BLaER1 (cell line): ENCODE data around the gene CES5A.
"Not testable (repeated sequence)": the region's sequence is repeated elsewhere in the genome, so short reads cannot be mapped to it uniquely, and the experiment has no call there.

Experiments
- H3K27ac ChIP-seq: shearing (Covaris generic); formaldehyde crosslinking; 2 replicates; pipeline ENCODE4 v1.8.1; 2022
- H3K27me3 ChIP-seq: shearing (Covaris generic); formaldehyde crosslinking; 2 replicates; pipeline ENCODE4 v1.8.1; 2022
- H3K36me3 ChIP-seq: shearing (Covaris generic); formaldehyde crosslinking; 2 replicates; pipeline ENCODE4 v1.8.1; 2022
- H3K4me1 ChIP-seq: shearing (Covaris generic); formaldehyde crosslinking; 2 replicates; pipeline ENCODE4 v1.8.1; 2022
- H3K4me2 ChIP-seq: shearing (Covaris generic); formaldehyde crosslinking; 2 replicates; pipeline ENCODE4 v1.8.1; 2022
- H3K4me3 ChIP-seq: shearing (Covaris generic); formaldehyde crosslinking; 2 replicates; pipeline ENCODE4 v1.8.1; 2022
- H3K9ac ChIP-seq: shearing (Covaris generic); formaldehyde crosslinking; 2 replicates; pipeline ENCODE4 v1.8.1; 2022
- H3K9me3 ChIP-seq: shearing (Covaris generic); formaldehyde crosslinking; 2 replicates; pipeline ENCODE4 v1.8.1; 2022
- H4K20me1 ChIP-seq: shearing (Covaris generic); formaldehyde crosslinking; 2 replicates; pipeline ENCODE4 v1.8.1; 2022
- Cebpa-rat ChIP-seq: shearing (Covaris generic); IDR thresholded peaks from 2 replicates; pipeline ENCODE4 v1.8.1; 2022

CES5A gene

DNA sequence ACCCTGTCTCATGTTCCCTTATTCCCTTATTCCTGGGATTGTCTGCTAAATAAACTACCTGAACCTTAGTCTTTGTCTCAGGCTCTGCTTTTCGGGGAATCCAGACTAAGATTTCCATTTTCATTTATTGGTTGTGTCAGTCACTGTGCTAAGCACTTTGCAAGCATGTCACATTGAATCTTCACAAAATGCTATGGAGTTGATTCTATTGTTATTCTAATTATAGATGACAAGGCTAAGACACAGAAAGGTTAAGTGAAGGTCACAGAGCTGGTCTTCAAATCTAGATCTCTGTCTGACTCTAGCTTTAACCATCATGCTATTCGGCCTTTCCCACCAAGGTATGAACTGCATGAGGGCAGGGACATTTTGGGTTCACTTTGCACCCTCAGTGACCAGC lies 13.4 kb upstream of the CES5A start:
- H4K20me1 ChIP-seq: no peaks in the 10 kb centered on the region
- no peak for TF ChIP-seq Cebpa-rat
- no peak overlapping the region for H3K4me2 ChIP-seq
- H3K27ac ChIP-seq: no peak overlapping the region
- no peak overlapping the region for H3K9ac ChIP-seq
- no peaks in the 10 kb centered on the region for H3K4me1 ChIP-seq
- no peak overlapping the region for H3K4me3 ChIP-seq
- no peaks in the 10 kb centered on the region for H3K36me3 ChIP-seq
- peaks cover 20% of the 10 kb centered on the region for H3K9me3 ChIP-seq
- H3K27me3 ChIP-seq: no peaks in the 10 kb centered on the region

DNA sequence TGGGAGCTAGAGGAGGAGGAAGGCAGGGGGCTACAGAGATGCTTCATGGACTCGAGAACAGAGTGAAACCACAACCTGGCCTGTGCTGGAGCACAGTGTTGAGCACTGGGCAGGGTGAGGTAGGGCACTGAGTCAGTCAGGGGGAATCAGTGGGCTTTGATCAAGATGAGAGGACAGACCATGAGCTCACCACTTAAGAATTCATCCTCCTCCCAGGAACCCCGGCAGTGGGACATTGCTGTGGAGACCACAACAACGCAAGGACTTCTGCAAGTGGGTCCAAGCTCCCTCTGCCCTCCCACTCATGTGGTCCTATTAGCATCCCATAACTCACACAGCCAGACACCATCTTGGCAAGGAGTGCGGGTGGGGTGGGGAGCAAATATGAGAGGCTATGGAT lies 1.7 kb upstream of the CES5A start:
- Histone ChIP-seq H3K4me3 (no peak overlapping the region), H3K27me3 (no peaks in the 10 kb centered on the region), H3K27ac (no peak overlapping the region), H4K20me1 (no peaks in the 10 kb centered on the region), H3K9me3 (no peaks in the 10 kb centered on the region), H3K4me2 (no peak overlapping the region), H3K36me3 (no peaks in the 10 kb centered on the region), H3K4me1 (no peaks in the 10 kb centered on the region), H3K9ac (no peak overlapping the region)
- TF ChIP-seq Cebpa-rat: no peak

DNA sequence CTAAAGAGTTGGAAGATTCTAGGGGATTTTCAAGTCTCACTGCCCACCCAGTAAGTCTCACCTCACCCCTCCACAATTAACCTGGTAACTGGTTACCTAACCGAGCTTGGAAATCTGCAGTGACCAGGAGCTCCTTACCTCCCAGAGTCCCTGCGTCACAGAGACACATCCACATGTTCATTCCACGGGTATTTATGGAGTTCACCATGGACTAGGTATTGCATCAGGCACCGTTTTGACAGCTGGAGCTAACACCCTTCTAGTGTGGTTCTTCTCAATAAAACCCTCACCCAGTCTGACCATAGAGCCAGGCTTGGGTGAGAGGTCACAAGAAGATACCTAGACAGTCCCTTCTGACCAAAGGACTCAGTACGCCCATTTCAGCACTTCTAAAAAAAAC lies 2.1 kb downstream of the CES5A start:
- Histone ChIP-seq H3K9me3 (no peaks in the 10 kb centered on the region), H3K27me3 (no peaks in the 10 kb centered on the region), H3K4me1 (no peaks in the 10 kb centered on the region), H3K36me3 (no peaks in the 10 kb centered on the region), H4K20me1 (no peaks in the 10 kb centered on the region), H3K27ac (no peak overlapping the region), H3K9ac (no peak overlapping the region), H3K4me3 (no peak overlapping the region), H3K4me2 (no peak overlapping the region)
- TF ChIP-seq Cebpa-rat: no peak

DNA sequence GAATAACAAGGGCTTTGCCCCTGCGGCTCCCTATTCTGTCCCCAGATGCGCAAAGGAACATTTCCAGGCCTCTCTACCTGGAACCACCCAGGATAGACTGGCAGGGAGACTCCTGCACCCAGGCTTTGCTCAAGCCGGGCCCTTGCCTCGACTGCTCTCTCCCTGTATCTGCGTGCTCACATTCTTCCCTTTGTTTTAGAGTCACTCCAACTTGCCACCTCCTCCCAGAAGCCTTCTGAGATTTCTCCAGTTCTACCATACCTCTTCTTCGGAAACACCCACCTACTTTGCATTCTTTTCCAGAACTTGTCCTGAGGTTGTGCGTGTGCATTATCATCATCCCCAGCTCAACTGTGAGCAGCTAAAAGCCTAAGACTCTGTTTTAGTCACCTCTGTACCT lies 3.0 kb downstream of the CES5A start:
- no peaks in the 10 kb centered on the region for H3K9me3 ChIP-seq
- no peaks in the 10 kb centered on the region for H3K27me3 ChIP-seq
- no peak overlapping the region for H3K9ac ChIP-seq
- H3K27ac ChIP-seq: no peak overlapping the region
- TF ChIP-seq Cebpa-rat: no peak
- no peaks in the 10 kb centered on the region for H3K4me1 ChIP-seq
- H3K4me2 ChIP-seq: no peak overlapping the region
- H3K36me3 ChIP-seq: no peaks in the 10 kb centered on the region
- no peaks in the 10 kb centered on the region for H4K20me1 ChIP-seq
- H3K4me3 ChIP-seq: no peak overlapping the region

GRCh38 chr16:55871411-55872038 lies 3.6 kb downstream of the CES5A start:
- Histone ChIP-seq H3K27ac (no peak overlapping the region), H3K9ac (no peak overlapping the region), H3K4me2 (no peak overlapping the region), H4K20me1 (no peaks in the 10 kb centered on the region), H3K36me3 (no peaks in the 10 kb centered on the region), H3K4me1 (no peaks in the 10 kb centered on the region), H3K9me3 (no peaks in the 10 kb centered on the region), H3K27me3 (no peaks in the 10 kb centered on the region), H3K4me3 (no peak overlapping the region)
- TF ChIP-seq Cebpa-rat: no peak

GRCh38 chr16:55868980-55869379 lies 6.2 kb downstream of the CES5A start:
- Histone ChIP-seq H4K20me1 (no peaks in the 10 kb centered on the region), H3K4me2 (no peak overlapping the region), H3K4me3 (no peak overlapping the region), H3K27ac (no peak overlapping the region), H3K9ac (no peak overlapping the region), H3K4me1 (no peaks in the 10 kb centered on the region), H3K27me3 (no peaks in the 10 kb centered on the region), H3K9me3 (no peaks in the 10 kb centered on the region), H3K36me3 (no peaks in the 10 kb centered on the region)
- TF ChIP-seq Cebpa-rat: no peak

DNA sequence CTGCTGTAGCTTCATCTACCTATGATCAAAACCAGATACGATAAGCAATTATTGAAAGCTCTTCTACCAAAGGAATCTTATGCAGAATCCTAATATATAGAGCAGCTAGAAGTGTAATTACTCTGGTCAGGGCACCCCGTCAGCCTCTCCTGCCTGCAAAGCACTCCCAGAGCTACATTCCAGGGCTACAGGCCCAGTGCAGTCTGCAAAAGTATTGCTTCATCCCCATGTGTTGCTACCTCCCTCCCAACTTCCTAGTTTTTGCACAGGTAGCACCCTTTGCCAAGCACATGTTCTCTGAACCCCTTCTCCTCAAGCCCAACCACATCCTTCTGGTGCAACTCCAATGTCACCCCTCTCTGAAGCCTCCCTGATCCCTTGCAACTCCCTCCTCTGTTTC lies 7.0 kb downstream of the CES5A start:
- no peaks in the 10 kb centered on the region for H3K4me1 ChIP-seq
- H3K27ac ChIP-seq: no peak overlapping the region
- H3K36me3 ChIP-seq: no peaks in the 10 kb centered on the region
- H3K27me3 ChIP-seq: no peaks in the 10 kb centered on the region
- no peak overlapping the region for H3K4me2 ChIP-seq
- no peak overlapping the region for H3K4me3 ChIP-seq
- no peaks in the 10 kb centered on the region for H3K9me3 ChIP-seq
- no peak for TF ChIP-seq Cebpa-rat
- H4K20me1 ChIP-seq: no peaks in the 10 kb centered on the region
- no peak overlapping the region for H3K9ac ChIP-seq

GRCh38 chr16:55861288-55861687 lies 13.9 kb downstream of the CES5A start:
- Histone ChIP-seq H3K27me3 (no peaks in the 10 kb centered on the region), H3K4me2 (no peak overlapping the region)
- TF ChIP-seq Cebpa-rat: no peak

DNA sequence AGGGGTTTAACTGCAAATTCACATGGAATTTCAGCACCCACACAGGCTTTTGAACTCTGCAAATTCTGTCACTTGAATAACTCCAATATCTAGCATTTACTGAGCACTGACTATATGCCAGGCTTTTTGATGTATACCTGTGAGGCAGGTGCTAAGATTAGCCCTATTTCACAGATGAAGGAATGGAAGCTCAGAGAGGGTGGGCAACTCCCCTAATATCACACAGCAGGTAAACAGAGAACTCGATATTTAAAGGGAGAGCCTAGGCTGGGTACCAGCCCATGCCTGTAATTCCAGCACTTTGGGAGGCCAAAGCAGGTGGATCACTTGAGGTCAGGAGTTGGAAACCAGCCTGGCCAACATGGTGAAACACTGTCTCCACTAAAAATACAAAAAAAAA lies 17.5 kb downstream of the CES5A start:
- not testable (repeated sequence) for H3K4me2 ChIP-seq, H3K4me3 ChIP-seq, H3K9me3 ChIP-seq, H3K9ac ChIP-seq, H3K36me3 ChIP-seq, H4K20me1 ChIP-seq, H3K27ac ChIP-seq, H3K27me3 ChIP-seq
- H3K4me1 ChIP-seq: peaks cover 14% of the 10 kb centered on the region; the same call in 1 of the 2 replicates

More at GRCh38 chr16:55861288-55861687, 13.9 kb downstream of the CES5A start:
- Histone ChIP-seq H3K27ac (no peak overlapping the region), H3K9ac (no peak overlapping the region), H3K4me1 (peaks cover 8% of the 10 kb centered on the region; the same call in 1 of the 2 replicates), H4K20me1 (no peaks in the 10 kb centered on the region), H3K9me3 (no peaks in the 10 kb centered on the region), H3K36me3 (no peaks in the 10 kb centered on the region), H3K4me3 (no peak overlapping the region)

DNA sequence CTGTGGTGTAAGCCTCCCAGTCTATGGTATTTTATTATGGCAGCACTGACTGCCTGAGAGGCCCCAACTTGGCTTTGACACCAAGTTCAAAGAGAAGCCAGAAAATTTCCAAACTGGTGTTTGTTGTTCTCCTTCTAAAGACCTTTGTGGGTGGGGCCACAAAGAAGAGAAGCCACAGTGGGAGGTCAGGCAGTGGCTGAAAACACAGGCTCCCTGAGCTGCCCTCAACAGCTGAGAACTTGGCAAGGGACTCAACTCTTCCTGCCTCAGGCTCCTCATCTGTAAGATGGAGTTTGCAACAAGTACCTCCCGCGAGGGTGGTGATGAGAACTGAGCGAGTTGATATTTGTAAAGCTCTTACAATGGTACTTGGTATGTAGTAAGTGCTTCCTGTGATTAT lies 18.2 kb downstream of the CES5A start:
- Histone ChIP-seq H3K9ac (no peak overlapping the region), H3K27ac (no peak overlapping the region), H3K4me2 (0 out of 2 replicates have a peak overlapping the region, but pooled peaks have one; percentile 5), H3K4me1 (peaks cover 14% of the 10 kb centered on the region; the same call in 1 of the 2 replicates), H3K4me3 (no peak overlapping the region), H3K36me3 (no peaks in the 10 kb centered on the region), H3K9me3 (no peaks in the 10 kb centered on the region), H4K20me1 (no peaks in the 10 kb centered on the region), H3K27me3 (no peaks in the 10 kb centered on the region)
- TF ChIP-seq Cebpa-rat: no peak

- H3K27ac ChIP-seq: no peak overlapping the region
- no peaks in the 10 kb centered on the region for H4K20me1 ChIP-seq
- no peak for TF ChIP-seq Cebpa-rat
- H3K36me3 ChIP-seq: no peaks in the 10 kb centered on the region
- H3K4me2 ChIP-seq: no peak overlapping the region
- no peaks in the 10 kb centered on the region for H3K9me3 ChIP-seq
- H3K27me3 ChIP-seq: no peaks in the 10 kb centered on the region
- no peak overlapping the region for H3K4me3 ChIP-seq
- no peak overlapping the region for H3K9ac ChIP-seq
- peaks cover 14% of the 10 kb centered on the region; the same call in 1 of the 2 replicates for H3K4me1 ChIP-seq
Measured at GRCh38 chr16:55853114-55853513, 22.1 kb downstream of the CES5A start.
